Stimulated activated CD4-positive, alpha-beta T cell treated with anti-CD3 and anti-CD28 coated beads, TNF-alpha, amount 100 ng/mL, for 4 hours (primary cell): ENCODE results near the gene EIF3L.
A peak's percentile ranks its signal among the peaks of the same experiment; 100 is the strongest.

Experiments used
- DNase-seq, 3 experiments: peaks; one replicate each; pipeline ENCODE4 v3.0.0-alpha.2; 2020; ENCODE audit warnings: low read depth in 3 of 3

Gene EIF3L

GRCh38 chr22:37926771-37927636, 77.8 kb downstream of the EIF3L start:
- DNase-seq = no peak

GRCh38 chr22:37927637-37927936, 78.4 kb downstream of the EIF3L start:
- no peak for DNase-seq

GRCh38 chr22:37929390-37929789, 80.2 kb downstream of the EIF3L start:
- DNase-seq = no peak

GRCh38 chr22:37930270-37930951, 81.2 kb downstream of the EIF3L start:
- no peak for DNase-seq

- DNase-seq = no peak
Measured at GRCh38 chr22:37930952-37931440, 81.8 kb downstream of the EIF3L start.

- no peak for DNase-seq
Measured at GRCh38 chr22:37931893-37932389, 82.7 kb downstream of the EIF3L start.

GRCh38 chr22:37932401-37932800, 83.2 kb downstream of the EIF3L start:
- no peak for DNase-seq

- DNase-seq = no peak
Measured at GRCh38 chr22:37932821-37933578, 83.8 kb downstream of the EIF3L start.

- peak; percentile 60 to 70 (median 69) for DNase-seq
Measured at GRCh38 chr22:37933711-37934376, 84.6 kb downstream of the EIF3L start.
